Vagina (tissue), 2 donors: ENCODE results near the gene GRSF1.

ENCODE experiments used
- POLR2A ChIP-seq, 2 donors: fragments of 450-650 bp; IDR thresholded peaks; one replicate each; pipeline ENCODE4 v1.6.1; 2017; ENCODE audit warnings: antibody characterized with exemption in 2 of 2, mild to moderate bottlenecking in 2 of 2, moderate library complexity in 2 of 2
- TF ChIP-seq, protein P1 (sequence below), 3 experiments: fragments of 450-650 bp in 2 of 3; fragments of 200-600 bp in 1 of 3; sonication (generic) in 1 of 3; IDR thresholded peaks; one replicate each; pipeline ENCODE4 v1.5.1; 2017 to 2019; ENCODE audit warnings: antibody characterized with exemption in 3 of 3, mild to moderate bottlenecking in 2 of 3, moderate library complexity in 2 of 3

DNA sequence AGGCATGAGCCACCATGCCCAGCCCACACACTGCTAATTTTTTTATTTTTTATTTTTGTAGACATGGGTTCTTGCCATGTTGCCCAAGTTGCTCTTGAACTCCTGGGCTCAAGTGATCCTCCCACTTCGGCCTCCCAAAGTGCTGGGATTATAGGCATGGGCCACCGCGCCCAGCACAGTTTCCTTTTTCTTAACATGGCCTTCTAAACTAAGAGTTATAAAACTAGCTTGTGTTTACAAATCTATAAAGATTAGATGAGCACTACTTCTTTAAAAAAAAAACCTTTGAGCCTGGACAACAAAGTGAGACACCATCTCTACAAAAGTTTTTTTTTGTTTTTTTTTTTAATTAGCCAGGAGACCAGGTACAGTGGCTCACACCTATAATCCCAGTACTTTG lies 10.7 kb downstream of the GRSF1 start:
- TF ChIP-seq, protein P1, sequence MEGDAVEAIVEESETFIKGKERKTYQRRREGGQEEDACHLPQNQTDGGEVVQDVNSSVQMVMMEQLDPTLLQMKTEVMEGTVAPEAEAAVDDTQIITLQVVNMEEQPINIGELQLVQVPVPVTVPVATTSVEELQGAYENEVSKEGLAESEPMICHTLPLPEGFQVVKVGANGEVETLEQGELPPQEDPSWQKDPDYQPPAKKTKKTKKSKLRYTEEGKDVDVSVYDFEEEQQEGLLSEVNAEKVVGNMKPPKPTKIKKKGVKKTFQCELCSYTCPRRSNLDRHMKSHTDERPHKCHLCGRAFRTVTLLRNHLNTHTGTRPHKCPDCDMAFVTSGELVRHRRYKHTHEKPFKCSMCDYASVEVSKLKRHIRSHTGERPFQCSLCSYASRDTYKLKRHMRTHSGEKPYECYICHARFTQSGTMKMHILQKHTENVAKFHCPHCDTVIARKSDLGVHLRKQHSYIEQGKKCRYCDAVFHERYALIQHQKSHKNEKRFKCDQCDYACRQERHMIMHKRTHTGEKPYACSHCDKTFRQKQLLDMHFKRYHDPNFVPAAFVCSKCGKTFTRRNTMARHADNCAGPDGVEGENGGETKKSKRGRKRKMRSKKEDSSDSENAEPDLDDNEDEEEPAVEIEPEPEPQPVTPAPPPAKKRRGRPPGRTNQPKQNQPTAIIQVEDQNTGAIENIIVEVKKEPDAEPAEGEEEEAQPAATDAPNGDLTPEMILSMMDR (IDR thresholded peaks at IDR 0.05) = no peak
- no peak for TF ChIP-seq POLR2A (IDR thresholded peaks at IDR 0.05)
